Measurements from ENCODE around the gene CAPZB.

DNA sequence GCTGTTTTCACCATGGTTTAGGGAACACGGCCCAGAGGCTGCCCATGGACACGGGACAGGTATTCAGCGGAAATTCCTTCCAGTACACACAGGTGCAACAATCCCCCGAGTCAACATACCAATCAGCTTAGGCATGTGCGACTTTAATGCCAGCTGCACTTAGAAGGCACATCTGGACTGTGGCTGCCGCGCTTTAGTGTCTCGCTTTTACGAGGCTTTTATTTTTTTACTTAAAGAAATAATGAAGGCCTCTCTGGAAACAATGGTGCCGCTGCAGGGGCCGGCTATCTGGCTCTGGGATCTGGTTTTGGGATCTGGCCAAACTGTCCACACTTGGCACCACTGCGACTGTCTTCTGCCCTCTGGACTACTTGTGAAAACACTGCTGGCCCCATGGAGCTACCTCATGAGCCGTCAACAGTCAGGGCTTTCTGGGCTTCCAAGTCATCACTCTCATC lies 117.7 kb downstream of the CAPZB start:
- TF ChIP-seq, protein P1, sequence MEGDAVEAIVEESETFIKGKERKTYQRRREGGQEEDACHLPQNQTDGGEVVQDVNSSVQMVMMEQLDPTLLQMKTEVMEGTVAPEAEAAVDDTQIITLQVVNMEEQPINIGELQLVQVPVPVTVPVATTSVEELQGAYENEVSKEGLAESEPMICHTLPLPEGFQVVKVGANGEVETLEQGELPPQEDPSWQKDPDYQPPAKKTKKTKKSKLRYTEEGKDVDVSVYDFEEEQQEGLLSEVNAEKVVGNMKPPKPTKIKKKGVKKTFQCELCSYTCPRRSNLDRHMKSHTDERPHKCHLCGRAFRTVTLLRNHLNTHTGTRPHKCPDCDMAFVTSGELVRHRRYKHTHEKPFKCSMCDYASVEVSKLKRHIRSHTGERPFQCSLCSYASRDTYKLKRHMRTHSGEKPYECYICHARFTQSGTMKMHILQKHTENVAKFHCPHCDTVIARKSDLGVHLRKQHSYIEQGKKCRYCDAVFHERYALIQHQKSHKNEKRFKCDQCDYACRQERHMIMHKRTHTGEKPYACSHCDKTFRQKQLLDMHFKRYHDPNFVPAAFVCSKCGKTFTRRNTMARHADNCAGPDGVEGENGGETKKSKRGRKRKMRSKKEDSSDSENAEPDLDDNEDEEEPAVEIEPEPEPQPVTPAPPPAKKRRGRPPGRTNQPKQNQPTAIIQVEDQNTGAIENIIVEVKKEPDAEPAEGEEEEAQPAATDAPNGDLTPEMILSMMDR (IDR thresholded peaks at IDR 0.05), result no peak
- no peak for TF ChIP-seq POLR2A (IDR thresholded peaks at IDR 0.05)
- no peak for TF ChIP-seq EP300 (IDR thresholded peaks at IDR 0.05)
